Superior temporal gyrus (tissue), 1 donor: ENCODE results near the gene NBAS.

Experiments used
- DNase-seq: peaks from one replicate; pipeline ENCODE4 v3.0.0-alpha.2; 2016; ENCODE audit errors: extremely low spot score

Gene NBAS

DNA sequence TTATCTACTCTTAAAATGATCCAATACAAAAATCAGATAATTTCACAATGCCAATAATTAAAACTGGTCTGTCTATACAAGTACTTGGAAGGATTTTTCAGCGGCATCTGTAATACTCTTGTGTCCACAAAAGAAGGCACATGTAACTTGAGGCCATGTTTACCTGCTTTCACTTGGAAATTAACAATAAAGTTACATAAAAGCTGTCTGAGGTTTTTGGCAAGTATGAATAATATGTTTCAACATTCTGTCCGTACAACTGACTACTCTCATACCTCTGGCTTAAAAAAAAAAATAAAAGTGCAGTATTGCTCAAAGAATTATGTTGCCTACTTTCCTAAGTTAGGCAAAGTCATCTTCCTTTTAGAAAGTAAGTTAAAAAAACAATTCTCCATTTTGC lies 253.6 kb downstream of the NBAS start:
- no peak for DNase-seq

DNA sequence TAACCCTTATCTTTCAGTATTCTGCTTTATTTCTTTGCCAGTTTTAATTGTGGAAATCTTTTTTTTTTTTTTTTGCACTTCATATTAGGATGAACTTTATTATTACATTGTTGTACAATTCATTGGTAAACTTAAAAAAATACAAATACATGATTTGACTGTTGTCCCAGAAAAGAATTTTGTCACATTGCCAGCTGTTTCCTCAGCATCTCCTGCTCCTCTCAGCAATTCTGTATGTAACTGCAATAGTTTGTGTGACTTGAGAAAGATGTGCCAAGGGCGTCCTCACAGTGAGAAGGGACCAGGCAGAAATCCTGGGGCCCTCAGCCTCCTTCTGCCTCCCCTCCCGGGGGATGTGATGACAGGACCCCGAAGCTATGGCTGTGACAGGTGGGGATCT lies 254.4 kb downstream of the NBAS start:
- DNase-seq = no peak

DNA sequence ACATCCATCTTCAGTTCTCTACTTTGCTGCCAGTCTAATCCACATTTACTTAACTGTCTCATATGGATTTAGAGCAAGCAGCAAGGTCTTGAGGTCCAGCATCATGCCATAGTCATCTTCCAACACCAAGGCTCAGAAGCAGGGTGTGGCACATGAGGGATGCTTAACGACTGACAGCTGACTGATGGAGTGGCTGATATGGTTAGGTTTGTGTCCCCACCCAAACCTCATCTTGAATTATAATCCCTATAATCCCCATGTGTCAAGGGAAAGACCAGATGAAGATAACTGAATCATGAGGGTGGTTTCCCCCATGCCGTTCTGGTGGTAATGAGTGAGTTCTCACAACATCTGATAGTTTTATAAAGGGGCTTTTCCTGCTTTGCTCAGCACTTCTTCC lies 257.3 kb downstream of the NBAS start:
- no peak for DNase-seq

DNA sequence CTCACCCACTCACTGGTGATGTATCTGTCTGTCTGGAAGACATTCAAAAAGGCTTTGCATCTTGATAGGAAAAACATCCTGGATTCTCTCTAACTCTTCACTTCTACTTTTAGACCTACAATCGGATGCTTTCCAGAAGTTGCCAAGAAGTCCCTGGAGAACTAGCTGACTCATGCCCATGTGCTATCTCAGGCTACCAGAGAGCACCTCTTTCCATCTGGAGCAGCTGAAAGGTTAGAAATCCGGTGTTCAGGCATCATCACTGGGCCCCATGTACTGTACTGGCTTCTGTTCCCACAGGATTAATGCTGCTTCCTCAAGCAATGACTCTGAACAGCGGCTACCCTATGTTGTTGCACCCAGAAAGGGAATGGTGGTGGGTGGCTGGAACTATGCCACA lies 259.0 kb downstream of the NBAS start:
- DNase-seq = peak; percentile 30

DNA sequence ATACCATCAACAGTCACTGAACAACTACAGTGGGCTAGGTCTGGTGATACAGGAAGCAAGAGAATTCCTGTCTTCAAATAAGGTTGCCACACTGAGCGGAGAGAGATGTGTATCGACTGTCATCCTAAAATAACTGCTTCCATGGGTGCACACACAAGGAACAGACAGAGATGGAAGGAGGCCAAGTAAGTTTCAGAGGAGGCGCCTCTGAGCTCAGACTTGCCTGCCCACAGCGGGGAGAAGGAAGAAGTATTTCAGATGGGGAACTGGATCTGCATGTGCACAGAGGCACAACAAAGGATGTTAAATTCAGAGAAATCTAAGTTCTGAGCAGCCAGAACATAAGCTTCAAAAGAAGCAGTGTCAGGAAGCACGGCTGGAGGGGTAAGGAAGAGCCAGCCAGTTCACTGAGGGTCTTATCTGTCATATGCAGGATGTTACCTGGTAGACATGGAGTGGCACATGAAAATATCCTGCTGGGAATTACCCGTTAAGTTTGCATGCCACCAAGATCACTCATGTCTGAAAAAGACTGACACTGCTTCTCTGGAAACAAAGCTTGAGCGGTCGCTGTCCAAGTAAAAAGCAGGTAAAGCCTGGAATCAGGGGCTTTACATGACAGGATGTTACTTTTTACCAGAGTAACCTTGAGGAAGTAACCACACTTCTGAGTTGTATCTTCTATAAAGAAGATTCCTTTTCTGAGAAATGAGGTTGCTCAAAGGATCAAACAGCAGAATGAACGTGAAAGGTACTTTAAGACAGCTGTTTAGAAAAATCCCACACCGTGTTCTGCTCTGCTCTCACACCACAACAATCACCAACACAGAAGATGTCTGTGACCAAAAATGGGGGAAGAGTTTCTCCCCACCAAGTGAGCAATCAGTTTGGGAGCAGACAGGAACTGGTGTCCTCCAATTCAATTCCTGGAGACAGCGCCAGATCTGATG lies 260.2 kb downstream of the NBAS start:
- DNase-seq = no peak

DNA sequence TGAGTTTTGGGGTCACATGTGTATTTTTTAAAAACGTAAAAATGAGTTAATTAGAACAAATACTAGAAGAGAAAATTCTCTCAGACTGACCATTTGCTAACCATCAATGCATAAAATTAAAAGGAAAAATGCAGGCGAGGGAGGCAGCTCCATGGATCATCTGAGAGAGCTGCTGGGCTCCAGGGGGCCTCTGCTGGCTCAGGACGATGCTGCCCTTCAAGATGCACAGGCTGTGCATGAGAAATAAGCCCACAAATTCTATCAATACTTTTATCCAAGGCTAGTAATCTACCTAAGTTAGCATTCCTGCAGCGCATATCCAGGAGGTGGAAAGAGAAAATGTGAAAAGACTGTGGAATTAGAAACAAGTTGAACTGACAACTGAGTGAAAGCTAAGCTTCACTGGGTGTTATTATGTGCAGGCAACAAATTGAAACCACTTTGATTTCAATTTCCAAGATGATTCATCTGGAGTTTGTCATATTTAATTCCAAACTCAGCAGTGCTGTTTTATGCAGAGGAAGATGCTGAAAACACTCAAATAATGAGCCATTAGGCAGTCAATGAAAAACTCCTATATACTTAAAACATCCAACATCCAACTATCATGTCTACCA lies 261.1 kb downstream of the NBAS start:
- DNase-seq = no peak

DNA sequence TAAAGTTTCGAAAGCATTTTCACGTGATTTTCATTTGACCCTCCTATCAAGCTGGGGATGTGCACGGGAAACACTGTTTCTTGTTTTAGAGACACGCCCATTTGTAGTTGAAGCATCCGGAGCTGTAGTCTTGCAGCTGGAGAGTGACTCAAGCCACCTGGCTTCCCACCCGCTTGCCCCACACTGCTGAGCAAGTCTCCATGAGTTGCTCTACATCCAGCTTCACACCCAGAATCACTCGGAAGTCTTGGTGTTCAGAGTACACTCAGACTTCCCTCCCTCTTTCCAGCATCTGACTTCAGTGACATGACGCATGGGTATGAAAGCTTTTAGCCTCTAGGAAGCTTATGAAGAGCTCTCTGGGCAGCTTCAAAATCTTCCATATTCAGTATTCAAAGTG lies 262.4 kb downstream of the NBAS start:
- no peak for DNase-seq

DNA sequence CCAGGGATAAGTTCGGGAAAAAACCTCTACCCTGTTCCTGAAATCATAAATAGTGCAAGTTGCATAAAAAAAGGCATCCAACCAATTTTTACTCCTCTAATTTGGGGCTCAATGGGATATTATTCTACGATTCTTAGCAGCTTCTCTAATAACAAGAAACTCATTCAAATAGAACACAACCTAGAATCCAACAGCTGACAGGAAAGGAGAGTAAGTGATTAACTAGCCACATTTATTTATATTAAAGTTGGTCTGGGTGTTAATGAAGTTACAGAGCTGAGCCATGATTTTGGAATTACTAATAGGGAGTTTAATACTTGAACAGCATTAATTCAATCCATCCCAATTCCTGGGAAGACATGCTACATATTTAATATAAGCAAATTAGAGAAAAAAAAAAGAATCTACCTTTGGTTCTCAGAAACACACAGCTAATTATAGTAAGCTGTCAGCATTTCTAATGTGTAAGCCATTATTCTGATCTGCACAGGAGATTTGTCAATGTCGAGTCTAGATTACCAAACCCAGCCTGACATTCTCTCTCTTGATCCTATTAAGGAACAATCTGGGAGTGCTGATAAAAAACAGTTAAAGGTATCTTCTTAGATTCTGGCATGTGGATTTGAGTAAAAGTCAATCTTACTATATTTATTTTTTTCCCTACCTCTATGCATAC lies 267.7 kb downstream of the NBAS start:
- no peak for DNase-seq

DNA sequence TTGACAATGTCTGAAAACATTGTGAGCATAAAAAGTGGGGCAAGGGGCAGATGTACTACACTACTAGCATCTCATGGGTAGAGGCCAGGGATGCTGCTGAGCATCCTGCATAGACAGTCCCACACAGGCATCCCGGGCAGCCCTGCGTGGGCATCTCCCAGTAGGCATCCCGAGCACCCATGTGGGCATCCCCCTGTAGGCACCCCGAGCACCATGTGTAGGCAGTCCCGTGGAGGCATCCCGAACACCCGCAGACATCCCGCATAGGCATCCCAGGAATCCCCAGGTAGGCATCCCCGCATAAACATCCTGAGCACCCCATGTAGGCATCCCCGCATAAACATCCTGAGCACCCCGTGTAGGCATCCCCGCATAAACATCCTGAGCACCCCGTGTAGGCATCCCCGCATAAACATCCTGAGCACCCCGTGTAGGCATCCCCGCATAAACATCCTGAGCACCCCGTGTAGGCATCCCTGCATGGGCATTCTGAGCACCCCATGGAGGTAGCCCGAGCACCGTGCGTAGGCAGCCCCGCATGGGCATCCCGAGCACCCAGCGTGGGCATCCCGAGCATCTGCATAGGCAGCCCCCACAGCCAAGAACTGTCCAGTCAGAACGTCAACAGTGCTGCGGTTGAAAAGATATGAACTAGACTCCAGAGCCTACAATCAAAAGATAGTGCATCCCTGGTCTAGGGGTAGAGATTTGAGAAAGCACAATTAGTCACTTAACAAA lies 273.5 kb downstream of the NBAS start:
- no peak for DNase-seq

DNA sequence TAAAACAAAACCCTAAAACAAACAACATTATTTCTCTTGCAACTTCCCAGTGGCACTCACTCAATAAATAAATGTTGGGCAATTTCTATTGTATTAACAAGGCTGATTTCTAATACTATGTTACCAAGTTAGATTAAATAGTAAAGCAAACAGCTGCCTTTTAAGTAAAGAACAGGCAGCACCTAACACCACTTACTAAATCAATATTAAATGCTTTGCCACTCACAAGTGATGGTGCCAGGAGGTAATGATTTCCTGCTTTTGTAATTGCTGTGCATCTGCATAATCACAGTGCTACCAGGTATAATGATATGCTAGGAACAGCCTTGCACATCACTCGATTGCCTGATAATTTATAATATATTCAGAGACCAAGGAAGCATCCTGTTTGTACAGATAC lies 276.5 kb downstream of the NBAS start:
- no peak for DNase-seq

DNA sequence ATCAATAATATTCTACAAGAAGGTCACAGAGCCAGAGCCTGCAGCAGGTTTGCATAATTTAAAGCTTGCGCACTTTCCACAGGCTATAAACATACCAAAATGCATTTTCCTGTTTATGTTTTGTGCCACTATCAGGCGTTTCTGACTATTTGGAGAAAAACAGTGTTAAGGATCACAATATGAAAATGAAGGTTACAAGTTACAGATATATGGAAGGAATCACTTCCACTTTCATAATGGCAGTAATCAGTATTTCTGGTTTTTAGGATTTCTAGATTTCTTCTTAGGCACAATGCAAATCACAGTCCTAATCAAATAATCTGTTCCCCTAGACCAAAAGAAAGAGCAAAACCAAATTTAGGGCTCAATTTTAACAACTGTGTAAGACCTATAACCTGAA lies 279.5 kb downstream of the NBAS start:
- no peak for DNase-seq

DNA sequence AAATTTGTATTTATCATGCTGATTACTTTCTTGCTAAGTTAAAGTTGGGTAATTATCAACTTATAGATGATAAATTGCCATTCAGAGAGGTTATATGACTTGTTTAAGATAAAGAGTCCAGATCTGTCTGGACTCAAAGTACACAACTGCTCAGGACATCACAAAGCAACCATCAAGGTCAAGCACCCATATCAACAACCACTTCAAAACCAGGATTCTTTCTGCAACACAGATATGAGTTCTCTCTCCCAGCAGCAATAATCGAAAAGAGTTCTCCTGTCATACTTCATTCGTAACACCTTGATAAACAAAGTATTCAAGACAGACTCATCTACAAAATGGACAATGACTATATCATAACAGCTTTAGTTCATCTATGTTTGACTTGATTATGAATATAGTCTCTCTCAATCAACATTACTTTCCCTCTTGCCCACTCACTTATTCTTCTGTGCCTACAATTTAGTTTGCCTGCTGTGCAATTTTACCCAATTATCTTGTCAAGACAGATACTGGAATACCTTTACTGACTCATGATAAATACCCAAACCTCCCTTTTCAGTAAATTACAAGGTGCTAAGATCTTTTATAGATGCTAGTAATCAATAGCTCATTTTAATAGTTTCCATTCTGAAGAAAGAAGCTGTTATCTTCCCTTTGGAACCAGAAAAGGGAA lies 281.8 kb downstream of the NBAS start:
- DNase-seq = no peak

DNA sequence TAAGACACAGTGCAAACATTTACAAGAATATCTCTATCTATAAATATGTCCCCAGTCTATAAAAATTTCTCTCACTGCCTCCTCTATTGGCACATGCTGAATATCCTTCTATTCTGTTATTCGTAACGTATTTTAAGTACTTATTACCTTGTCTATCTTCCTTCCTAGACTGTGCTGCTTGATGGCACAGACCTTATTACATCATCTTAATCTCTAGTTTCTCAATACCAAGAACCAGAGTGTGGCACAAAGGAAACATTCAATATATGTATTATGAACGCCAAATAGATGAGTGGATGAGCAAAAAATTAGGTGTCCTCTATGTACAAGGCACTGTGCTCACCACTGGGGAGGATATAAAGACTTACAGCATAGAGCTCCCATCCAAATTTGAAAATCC lies 282.8 kb downstream of the NBAS start:
- no peak for DNase-seq

DNA sequence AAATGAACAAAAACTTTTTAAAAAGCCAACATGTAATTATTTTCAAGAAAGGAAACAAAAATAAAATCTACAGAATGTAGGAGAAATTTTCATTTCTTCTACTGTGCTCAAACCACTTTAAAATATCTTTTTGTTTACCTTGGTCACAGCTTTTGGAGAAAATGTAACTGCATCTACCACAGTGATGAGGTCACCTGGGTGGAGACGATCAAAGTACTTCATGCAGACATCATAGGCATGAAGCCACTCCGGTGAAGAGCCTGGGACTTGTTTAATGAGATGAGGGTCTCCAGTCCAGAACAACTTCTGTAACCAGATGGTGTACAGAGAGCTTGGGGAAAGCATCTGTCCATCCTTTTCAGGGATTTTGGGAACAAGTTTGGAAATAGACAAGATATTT lies 285.8 kb downstream of the NBAS start:
- no peak for DNase-seq

DNA sequence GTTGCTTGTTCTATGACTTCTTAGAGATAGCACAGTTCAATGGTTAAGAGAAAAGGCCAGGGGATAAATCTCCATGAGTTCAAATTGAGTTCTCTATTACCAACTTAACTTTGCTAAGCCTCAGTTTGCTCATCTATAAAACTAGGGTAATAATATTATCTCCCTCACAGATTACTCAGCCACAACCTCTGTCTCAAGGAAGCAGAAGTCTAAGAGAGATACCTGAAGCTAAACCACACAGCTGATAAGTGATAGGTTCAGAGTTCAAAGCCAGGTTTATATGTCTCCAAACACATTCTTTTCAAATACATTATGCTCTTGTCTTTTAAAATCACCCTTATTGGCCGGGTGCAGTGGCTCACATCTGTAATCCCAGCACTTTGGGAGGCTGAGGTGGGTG lies 287.7 kb downstream of the NBAS start:
- no peak for DNase-seq

DNA sequence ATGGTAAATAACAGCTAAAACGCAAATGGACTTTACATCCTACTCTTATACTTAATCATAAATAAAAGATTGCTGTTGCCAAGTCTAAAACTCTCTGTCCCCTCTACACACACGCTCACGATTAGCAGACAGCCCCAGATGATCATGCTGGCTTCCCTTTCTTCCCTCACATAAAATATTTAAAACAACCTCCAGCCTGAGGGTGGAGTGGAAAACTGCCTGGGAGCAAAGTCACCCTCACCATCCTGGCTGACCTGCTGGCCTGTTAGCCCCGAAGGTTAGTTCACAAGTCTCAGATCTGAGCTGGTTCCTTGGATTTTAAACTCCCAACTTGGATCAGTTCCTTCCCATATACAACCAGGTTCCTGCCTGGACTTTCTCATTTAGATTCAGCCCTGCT lies 288.2 kb downstream of the NBAS start:
- DNase-seq = no peak

DNA sequence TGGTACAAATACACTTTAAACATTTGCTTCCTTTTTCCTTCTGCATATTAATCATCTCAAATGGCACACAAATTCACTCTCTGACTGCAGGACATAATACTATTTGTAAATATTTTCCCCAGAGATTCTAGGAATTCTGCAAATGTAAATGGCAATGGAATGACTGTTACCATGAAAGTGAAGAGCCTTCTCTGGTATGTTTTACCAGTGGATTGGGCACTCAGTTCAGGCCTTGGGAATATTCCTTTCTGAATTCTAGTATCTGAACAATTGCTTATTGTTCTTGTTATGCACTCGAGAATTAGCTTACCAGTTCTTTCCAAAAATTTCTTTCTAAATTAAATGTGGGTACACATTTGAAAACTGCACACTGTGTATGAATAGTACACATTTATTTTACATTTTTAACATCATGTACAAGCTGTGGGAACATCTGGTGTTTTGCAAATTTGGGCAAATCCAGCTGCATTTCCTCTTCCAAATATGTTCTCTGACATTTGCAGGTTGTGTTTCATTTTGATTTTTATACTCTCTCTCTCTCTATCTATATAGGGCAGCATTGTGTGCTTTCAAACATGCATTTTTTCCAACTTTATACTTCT lies 289.1 kb downstream of the NBAS start:
- peak; percentile 34 for DNase-seq

DNA sequence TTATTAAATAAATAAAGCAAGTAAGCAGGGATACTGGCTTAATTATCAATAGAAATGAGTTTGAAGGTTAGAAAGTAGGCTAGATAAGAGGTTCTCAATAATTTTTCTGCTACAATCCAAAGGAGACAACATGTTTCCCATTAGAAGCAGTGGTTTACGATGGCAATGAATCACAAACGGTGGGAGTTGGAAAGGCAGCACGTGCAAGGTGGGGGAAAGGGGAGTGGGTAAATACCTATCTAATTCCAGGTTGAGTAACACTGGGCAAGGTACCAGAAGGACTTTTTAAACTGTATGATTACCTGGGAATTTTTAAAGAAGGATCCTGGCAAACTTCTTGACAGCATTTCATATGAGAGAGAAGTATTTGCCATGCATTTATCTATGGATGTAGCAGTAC lies 289.9 kb downstream of the NBAS start:
- DNase-seq = no peak

DNA sequence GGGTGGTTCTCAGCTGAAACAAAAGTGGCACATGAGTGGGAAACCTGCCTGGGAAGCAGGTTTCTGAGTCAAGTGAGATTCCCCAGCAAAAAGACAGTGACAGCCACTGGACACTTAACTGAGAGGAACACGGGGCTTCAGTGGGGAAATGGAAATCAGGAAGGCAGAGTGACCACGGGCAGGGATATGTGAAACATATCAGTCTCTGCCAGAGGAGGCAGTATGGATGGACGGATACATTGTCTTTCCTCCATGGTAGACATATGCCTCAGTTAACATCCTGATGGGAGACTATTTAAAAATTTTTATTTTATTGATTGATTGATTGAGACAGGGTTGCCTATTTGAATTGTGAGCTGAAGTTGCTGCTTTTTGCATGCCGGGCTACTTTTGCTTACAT lies 292.1 kb downstream of the NBAS start:
- DNase-seq = no peak

DNA sequence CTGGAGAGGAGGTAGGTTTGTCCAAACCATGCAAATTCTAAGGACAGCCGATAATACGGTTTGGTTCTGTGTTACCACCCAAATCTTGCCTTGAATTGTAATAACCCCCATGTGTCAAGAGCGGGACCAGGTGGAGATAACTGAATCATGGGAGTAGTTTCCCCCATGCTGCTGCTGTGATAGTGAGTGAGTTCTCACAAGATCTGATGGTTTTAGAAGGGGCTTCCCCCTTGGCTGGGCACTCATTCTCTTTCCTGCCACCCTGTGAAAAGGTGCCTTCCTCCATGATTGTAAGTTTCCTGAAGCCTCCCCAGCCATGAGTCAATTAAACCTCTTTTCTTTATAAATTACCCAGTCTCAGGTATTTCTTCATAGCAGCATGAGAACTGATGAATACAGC lies 295.2 kb downstream of the NBAS start:
- DNase-seq = no peak
